ENCODE results near the gene USH2A. TPM values are rescaled to one million over a fixed set of nuclear protein-coding genes. Genes with fewer than 3 reads are reported as not detected.

Gene USH2A
- polyA plus RNA-seq, 1 donor from 2014 or later = 0.17 TPM

- TF ChIP-seq POLR2AphosphoS5 (IDR thresholded peaks at IDR 0.05) = no peak
- TF ChIP-seq EZH2 (IDR thresholded peaks at IDR 0.05; ENCODE audit: borderline replicate concordance, insufficient read depth, low read length, poor library complexity, severe bottlenecking) = no peak
- no peak for TF ChIP-seq MXI1 (conservative IDR thresholded peaks at IDR 0.05; ENCODE audit: poor library complexity, severe bottlenecking)
- no peak for TF ChIP-seq RAD21 (conservative IDR thresholded peaks at IDR 0.05)
- TF ChIP-seq TAF1 (IDR thresholded peaks at IDR 0.05; ENCODE audit: low read depth) = no peak
- TF ChIP-seq, protein P1, sequence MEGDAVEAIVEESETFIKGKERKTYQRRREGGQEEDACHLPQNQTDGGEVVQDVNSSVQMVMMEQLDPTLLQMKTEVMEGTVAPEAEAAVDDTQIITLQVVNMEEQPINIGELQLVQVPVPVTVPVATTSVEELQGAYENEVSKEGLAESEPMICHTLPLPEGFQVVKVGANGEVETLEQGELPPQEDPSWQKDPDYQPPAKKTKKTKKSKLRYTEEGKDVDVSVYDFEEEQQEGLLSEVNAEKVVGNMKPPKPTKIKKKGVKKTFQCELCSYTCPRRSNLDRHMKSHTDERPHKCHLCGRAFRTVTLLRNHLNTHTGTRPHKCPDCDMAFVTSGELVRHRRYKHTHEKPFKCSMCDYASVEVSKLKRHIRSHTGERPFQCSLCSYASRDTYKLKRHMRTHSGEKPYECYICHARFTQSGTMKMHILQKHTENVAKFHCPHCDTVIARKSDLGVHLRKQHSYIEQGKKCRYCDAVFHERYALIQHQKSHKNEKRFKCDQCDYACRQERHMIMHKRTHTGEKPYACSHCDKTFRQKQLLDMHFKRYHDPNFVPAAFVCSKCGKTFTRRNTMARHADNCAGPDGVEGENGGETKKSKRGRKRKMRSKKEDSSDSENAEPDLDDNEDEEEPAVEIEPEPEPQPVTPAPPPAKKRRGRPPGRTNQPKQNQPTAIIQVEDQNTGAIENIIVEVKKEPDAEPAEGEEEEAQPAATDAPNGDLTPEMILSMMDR (IDR thresholded peaks at IDR 0.05; ENCODE audit: poor library complexity, severe bottlenecking) = no peak
- TF ChIP-seq, protein P2, sequence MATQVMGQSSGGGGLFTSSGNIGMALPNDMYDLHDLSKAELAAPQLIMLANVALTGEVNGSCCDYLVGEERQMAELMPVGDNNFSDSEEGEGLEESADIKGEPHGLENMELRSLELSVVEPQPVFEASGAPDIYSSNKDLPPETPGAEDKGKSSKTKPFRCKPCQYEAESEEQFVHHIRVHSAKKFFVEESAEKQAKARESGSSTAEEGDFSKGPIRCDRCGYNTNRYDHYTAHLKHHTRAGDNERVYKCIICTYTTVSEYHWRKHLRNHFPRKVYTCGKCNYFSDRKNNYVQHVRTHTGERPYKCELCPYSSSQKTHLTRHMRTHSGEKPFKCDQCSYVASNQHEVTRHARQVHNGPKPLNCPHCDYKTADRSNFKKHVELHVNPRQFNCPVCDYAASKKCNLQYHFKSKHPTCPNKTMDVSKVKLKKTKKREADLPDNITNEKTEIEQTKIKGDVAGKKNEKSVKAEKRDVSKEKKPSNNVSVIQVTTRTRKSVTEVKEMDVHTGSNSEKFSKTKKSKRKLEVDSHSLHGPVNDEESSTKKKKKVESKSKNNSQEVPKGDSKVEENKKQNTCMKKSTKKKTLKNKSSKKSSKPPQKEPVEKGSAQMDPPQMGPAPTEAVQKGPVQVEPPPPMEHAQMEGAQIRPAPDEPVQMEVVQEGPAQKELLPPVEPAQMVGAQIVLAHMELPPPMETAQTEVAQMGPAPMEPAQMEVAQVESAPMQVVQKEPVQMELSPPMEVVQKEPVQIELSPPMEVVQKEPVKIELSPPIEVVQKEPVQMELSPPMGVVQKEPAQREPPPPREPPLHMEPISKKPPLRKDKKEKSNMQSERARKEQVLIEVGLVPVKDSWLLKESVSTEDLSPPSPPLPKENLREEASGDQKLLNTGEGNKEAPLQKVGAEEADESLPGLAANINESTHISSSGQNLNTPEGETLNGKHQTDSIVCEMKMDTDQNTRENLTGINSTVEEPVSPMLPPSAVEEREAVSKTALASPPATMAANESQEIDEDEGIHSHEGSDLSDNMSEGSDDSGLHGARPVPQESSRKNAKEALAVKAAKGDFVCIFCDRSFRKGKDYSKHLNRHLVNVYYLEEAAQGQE (IDR thresholded peaks at IDR 0.05; ENCODE audit: borderline replicate concordance) = no peak
- TF ChIP-seq EP300 (conservative IDR thresholded peaks at IDR 0.05; ENCODE audit: poor library complexity, severe bottlenecking) = no peak
- TF ChIP-seq SMC3 (conservative IDR thresholded peaks at IDR 0.05; ENCODE audit: poor library complexity) = no peak
- Histone ChIP-seq H3K4me2 (ENCODE audit: low read length) (no peak overlapping the region), H3F3A (ENCODE audit: insufficient read depth, low read length, poor library complexity, severe bottlenecking) (no peaks in the 10 kb centered on the region), H3K9ac (ENCODE audit: low read length) (no peak overlapping the region), H3K9me3 (ENCODE audit: low read length) (no peaks in the 10 kb centered on the region), H3K4me3 (ENCODE audit: low read length) (no peak overlapping the region), H3K27me3 (ENCODE audit: insufficient read depth, low read depth, low read length) (no peaks in the 10 kb centered on the region), H4K20me1 (ENCODE audit: insufficient read depth) (no peaks in the 10 kb centered on the region), H3K9me2 (ENCODE audit: insufficient read depth, low read length) (no peaks in the 10 kb centered on the region), H3K36me3 (ENCODE audit: insufficient read depth, low read length) (no peaks in the 10 kb centered on the region), H3K27ac (ENCODE audit: low read length) (no peak overlapping the region), H2AFZ (ENCODE audit: low read depth, low read length) (no peak overlapping the region), H3K79me2 (replicated peaks; ENCODE audit: insufficient read depth, low read length) (no peaks in the 10 kb centered on the region)
Measured at GRCh38 chr1:215661033-215661432, 762.2 kb downstream of the USH2A start.

DNA sequence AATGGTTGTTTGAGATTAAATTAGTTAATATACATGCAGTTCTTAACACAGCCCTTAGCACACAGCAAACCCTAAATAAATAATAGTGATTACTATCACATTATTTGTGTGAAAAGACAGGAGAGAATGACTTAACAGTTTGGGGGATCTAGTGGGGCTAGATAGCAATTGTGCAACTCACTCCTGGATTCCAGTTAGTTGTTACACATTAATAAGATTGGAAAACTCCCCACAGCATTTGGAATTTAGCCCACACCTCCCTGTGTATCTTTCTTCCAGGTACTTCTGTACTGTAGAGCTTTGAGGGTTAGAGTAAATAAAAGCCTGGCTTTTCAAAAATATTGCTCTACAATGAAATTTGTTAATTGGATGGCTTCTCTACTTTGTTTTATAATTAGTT is 763.0 kb downstream of the USH2A start:
- no peak overlapping the region for H2AFZ ChIP-seq (ENCODE audit: low read depth, low read length)
- no peaks in the 10 kb centered on the region for H3K9me2 ChIP-seq (ENCODE audit: insufficient read depth, low read length)
- H3K4me3 ChIP-seq (ENCODE audit: low read length) = no peak overlapping the region
- H3K9me3 ChIP-seq (ENCODE audit: low read length) = no peaks in the 10 kb centered on the region
- H3K4me2 ChIP-seq (ENCODE audit: low read length) = no peak overlapping the region
- no peaks in the 10 kb centered on the region for H3F3A ChIP-seq (ENCODE audit: insufficient read depth, low read length, poor library complexity, severe bottlenecking)
- no peaks in the 10 kb centered on the region for H3K79me2 ChIP-seq (replicated peaks; ENCODE audit: insufficient read depth, low read length)
- no peaks in the 10 kb centered on the region for H4K20me1 ChIP-seq (ENCODE audit: insufficient read depth)
- TF ChIP-seq TAF1 (IDR thresholded peaks at IDR 0.05; ENCODE audit: low read depth) = no peak
- no peaks in the 10 kb centered on the region for H3K27me3 ChIP-seq (ENCODE audit: insufficient read depth, low read depth, low read length)
- no peaks in the 10 kb centered on the region for H3K36me3 ChIP-seq (ENCODE audit: insufficient read depth, low read length)
- no peak overlapping the region for H3K27ac ChIP-seq (ENCODE audit: low read length)
- H3K9ac ChIP-seq (ENCODE audit: low read length) = no peak overlapping the region

GRCh38 chr1:215657047-215657446 is 766.2 kb downstream of the USH2A start:
- peak overlapping the region; percentile 51 for H3K27ac ChIP-seq (ENCODE audit: low read length)
- no peak overlapping the region for H3K9ac ChIP-seq (ENCODE audit: low read length)
- H3F3A ChIP-seq (ENCODE audit: insufficient read depth, low read length, poor library complexity, severe bottlenecking) = no peaks in the 10 kb centered on the region
- H3K36me3 ChIP-seq (ENCODE audit: insufficient read depth, low read length) = no peaks in the 10 kb centered on the region
- TF ChIP-seq RAD21 (conservative IDR thresholded peaks at IDR 0.05) (no peak), MXI1 (conservative IDR thresholded peaks at IDR 0.05; ENCODE audit: poor library complexity, severe bottlenecking) (no peak), SMC3 (conservative IDR thresholded peaks at IDR 0.05; ENCODE audit: poor library complexity) (no peak), EP300 (conservative IDR thresholded peaks at IDR 0.05; ENCODE audit: poor library complexity, severe bottlenecking) (peak; percentile 42), POLR2AphosphoS5 (IDR thresholded peaks at IDR 0.05) (peak; percentile 15), EZH2 (IDR thresholded peaks at IDR 0.05; ENCODE audit: borderline replicate concordance, insufficient read depth, low read length, poor library complexity, severe bottlenecking) (no peak)
- TF ChIP-seq, protein P1 (IDR thresholded peaks at IDR 0.05; ENCODE audit: poor library complexity, severe bottlenecking) = no peak
- H3K9me3 ChIP-seq (ENCODE audit: low read length) = no peaks in the 10 kb centered on the region
- no peak overlapping the region for H2AFZ ChIP-seq (ENCODE audit: low read depth, low read length)
- no peaks in the 10 kb centered on the region for H3K79me2 ChIP-seq (replicated peaks; ENCODE audit: insufficient read depth, low read length)
- peak overlapping the region; percentile 25 for H3K4me3 ChIP-seq (ENCODE audit: low read length)
- no peaks in the 10 kb centered on the region for H4K20me1 ChIP-seq (ENCODE audit: insufficient read depth)
- H3K9me2 ChIP-seq (ENCODE audit: insufficient read depth, low read length) = no peaks in the 10 kb centered on the region
- no peak overlapping the region for H3K4me2 ChIP-seq (ENCODE audit: low read length)
- no peaks in the 10 kb centered on the region for H3K27me3 ChIP-seq (ENCODE audit: insufficient read depth, low read depth, low read length)
